WTC11 (cell line): ENCODE data around the gene ALKBH2. TPM values are rescaled to one million over a fixed set of nuclear protein-coding genes. Genes with fewer than 3 reads are reported as not detected.

Source experiments
- ATAC-seq: fragments of 200-7000 bp; cut with Tn5 transposase; 2 replicates; pipeline ENCODE4 v1.10.0; 2021; ENCODE audit warnings: mild to moderate bottlenecking, moderate library complexity
- CTCF ChIA-PET: fragments of 300-600 bp; sonication (Branson Sonifier 250); formaldehyde crosslinking; loops from one replicate; lab custom pipeline; 2021; ENCODE audit warnings: antibody characterized with exemption; lab: Charles Lee
- POLR2A ChIA-PET: fragments of 350-600 bp; sonication (Branson Sonifier 250); formaldehyde crosslinking; loops from one replicate; lab custom pipeline; 2021; ENCODE audit warnings: antibody characterized with exemption; lab: Charles Lee
- DNase-seq: peaks from one replicate; pipeline ENCODE4 v3.0.0; 2021; ENCODE audit warnings: low spot score
- H3K27ac Mint-ChIP-seq: 2 replicates; pipeline ENCODE4 v1.8.0; 2021; ENCODE audit warnings: mixed read lengths
- H3K27me3 Mint-ChIP-seq: 2 replicates; pipeline ENCODE4 v1.8.0; 2021; ENCODE audit warnings: low read depth, mild to moderate bottlenecking, moderate library complexity, mixed read lengths
- H3K36me3 Mint-ChIP-seq: 2 replicates; pipeline ENCODE4 v1.8.0; 2021; ENCODE audit warnings: mixed read lengths
- H3K4me1 Mint-ChIP-seq: 2 replicates; pipeline ENCODE4 v1.8.0; 2022; ENCODE audit warnings: mixed read lengths
- H3K4me3 Mint-ChIP-seq: 2 replicates; pipeline ENCODE4 v1.8.0; 2021; ENCODE audit warnings: mild to moderate bottlenecking, moderate library complexity, mixed read lengths
- H3K9me3 Mint-ChIP-seq: 2 replicates; pipeline ENCODE4 v1.8.0; 2021; ENCODE audit warnings: mixed read lengths
- ELF4 ChIP-seq: sonication (generic); formaldehyde crosslinking; IDR thresholded peaks from 2 replicates; pipeline ENCODE4 v1.8.1; 2022; ENCODE audit warnings: low read depth, mild to moderate bottlenecking, moderate library complexity, missing genetic modification reagents
- EMX1 ChIP-seq: fragments of 250-450 bp; sonication (Bioruptor Pico); IDR thresholded peaks from 2 replicates; pipeline ENCODE4 v1.8.0; 2021; ENCODE audit warnings: mild to moderate bottlenecking
- FOXP1 ChIP-seq: sonication (generic); formaldehyde crosslinking; IDR thresholded peaks from 2 replicates; pipeline ENCODE4 v1.8.0; 2022; ENCODE audit warnings: missing genetic modification reagents, mild to moderate bottlenecking, moderate library complexity, borderline replicate concordance
- HMGA2 ChIP-seq: fragments of 250-450 bp; sonication (Bioruptor Pico); IDR thresholded peaks from 2 replicates; pipeline ENCODE4 v1.4.0; 2021; ENCODE audit warnings: mild to moderate bottlenecking, moderate library complexity
- KAT7 ChIP-seq: sonication (generic); formaldehyde crosslinking; IDR thresholded peaks from 2 replicates; pipeline ENCODE4 v1.8.1; 2023; ENCODE audit warnings: missing genetic modification reagents, mild to moderate bottlenecking, borderline replicate concordance
- RELA ChIP-seq: sonication (generic); formaldehyde crosslinking; IDR thresholded peaks from 2 replicates; pipeline ENCODE4 v1.8.1; 2022; ENCODE audit warnings: missing genetic modification reagents, mild to moderate bottlenecking, borderline replicate concordance
- TEAD4 ChIP-seq: sonication (generic); formaldehyde crosslinking; IDR thresholded peaks from 2 replicates; pipeline ENCODE4 v1.8.0; 2022; ENCODE audit warnings: mild to moderate bottlenecking, missing genetic modification reagents
- ZNF121 ChIP-seq: sonication (generic); formaldehyde crosslinking; IDR thresholded peaks from 2 replicates; pipeline ENCODE4 v1.8.0; 2023; ENCODE audit warnings: missing genetic modification reagents
- ZNF219 ChIP-seq: sonication (generic); formaldehyde crosslinking; IDR thresholded peaks from 2 replicates; pipeline ENCODE4 v1.8.0; 2023; ENCODE audit warnings: missing genetic modification reagents, mild to moderate bottlenecking, borderline replicate concordance
- ZNF232 ChIP-seq: sonication (generic); formaldehyde crosslinking; IDR thresholded peaks from 2 replicates; pipeline ENCODE4 v1.8.0; 2022; ENCODE audit warnings: mild to moderate bottlenecking, missing genetic modification reagents
- total RNA-seq: library from RNA; stranded (reverse); gene quantifications from 3 replicates; pipeline ENCODE4 v1.2.3, GENCODE V29; 2021
- TF ChIP-seq, protein P1 (sequence below): fragments of 250-450 bp; sonication (Bioruptor Pico); IDR thresholded peaks from 2 replicates; pipeline ENCODE4 v1.9.0; 2021; ENCODE audit warnings: moderate library complexity, mild to moderate bottlenecking, inconsistent platforms, borderline replicate concordance
- TF ChIP-seq, protein P2 (sequence below): sonication (generic); formaldehyde crosslinking; IDR thresholded peaks from 2 replicates; pipeline ENCODE4 v1.8.1; 2022; ENCODE audit warnings: low read depth, missing genetic modification reagents, borderline replicate concordance
- TF ChIP-seq, protein P3 (sequence below): sonication (generic); formaldehyde crosslinking; IDR thresholded peaks from 2 replicates; pipeline ENCODE4 v1.8.1; 2022; ENCODE audit warnings: mild to moderate bottlenecking, moderate library complexity, missing genetic modification reagents
- TF ChIP-seq, protein P4 (sequence below): fragments of 250-450 bp; sonication (Bioruptor Pico); IDR thresholded peaks from 2 replicates; pipeline ENCODE4 v1.9.0; 2021; ENCODE audit warnings: mild to moderate bottlenecking, borderline replicate concordance
- TF ChIP-seq, protein P5 (sequence below): sonication (generic); formaldehyde crosslinking; IDR thresholded peaks from 2 replicates; pipeline ENCODE4 v1.8.0; 2022; ENCODE audit warnings: mild to moderate bottlenecking, missing genetic modification reagents
- TF ChIP-seq, protein P6 (sequence below): sonication (generic); formaldehyde crosslinking; IDR thresholded peaks from 2 replicates; pipeline ENCODE4 v1.8.1; 2023; ENCODE audit warnings: mild to moderate bottlenecking, moderate library complexity, missing genetic modification reagents
- TF ChIP-seq, protein P7 (sequence below): sonication (generic); formaldehyde crosslinking; IDR thresholded peaks from 2 replicates; pipeline ENCODE4 v1.8.1; 2023; ENCODE audit warnings: mild to moderate bottlenecking, missing genetic modification reagents
- TF ChIP-seq, protein P8 (sequence below): sonication (generic); formaldehyde crosslinking; conservative IDR thresholded peaks from 2 replicates; pipeline ENCODE4 v1.8.1; 2022; ENCODE audit warnings: mild to moderate bottlenecking, missing genetic modification reagents

The ALKBH2 gene
- total RNA-seq, 1 experiment from 2014 or later, result 15.2 TPM

DNA sequence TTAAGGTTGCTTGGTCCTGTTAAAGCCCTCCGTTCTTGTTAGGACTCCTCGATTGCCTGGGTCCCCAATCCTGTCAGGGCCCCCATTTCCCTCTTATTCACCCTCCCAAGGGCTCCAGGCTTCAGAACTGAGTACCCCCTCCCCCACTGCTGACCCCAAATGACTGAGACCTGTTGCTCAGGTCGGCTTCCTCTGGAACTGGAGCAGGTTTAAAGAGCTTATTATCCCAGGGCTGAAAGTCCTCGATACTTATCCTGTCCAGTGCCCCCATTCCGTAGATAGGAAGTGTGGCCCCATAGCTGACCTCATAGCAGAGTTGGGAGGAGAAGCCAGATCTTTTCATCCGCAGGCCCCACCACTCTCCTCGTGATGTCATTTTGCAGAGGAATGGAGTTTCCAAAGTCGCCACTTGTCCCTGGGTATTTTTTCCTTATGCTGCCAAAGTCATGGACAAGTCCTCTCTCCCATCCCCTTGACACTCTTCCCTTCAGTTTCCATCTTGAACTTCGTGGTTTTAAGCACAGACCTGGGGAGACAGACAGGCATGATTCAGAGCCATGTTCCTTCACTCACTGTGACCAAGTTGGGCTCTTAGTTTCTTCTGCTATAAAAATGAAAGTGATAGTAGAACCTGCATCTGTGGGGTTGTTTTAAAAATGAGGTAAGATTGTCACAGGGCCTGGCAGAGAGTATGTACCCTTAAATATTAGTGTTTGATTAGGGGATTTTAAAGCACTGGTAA, 39.7 kb downstream of the ALKBH2 start (continued):
- TF ChIP-seq, protein P1, sequence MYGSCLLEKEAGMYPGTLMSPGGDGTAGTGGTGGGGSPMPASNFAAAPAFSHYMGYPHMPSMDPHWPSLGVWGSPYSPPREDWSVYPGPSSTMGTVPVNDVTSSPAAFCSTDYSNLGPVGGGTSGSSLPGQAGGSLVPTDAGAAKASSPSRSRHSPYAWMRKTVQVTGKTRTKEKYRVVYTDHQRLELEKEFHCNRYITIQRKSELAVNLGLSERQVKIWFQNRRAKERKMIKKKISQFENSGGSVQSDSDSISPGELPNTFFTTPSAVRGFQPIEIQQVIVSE, result no peak
- TF ChIP-seq, protein P2, sequence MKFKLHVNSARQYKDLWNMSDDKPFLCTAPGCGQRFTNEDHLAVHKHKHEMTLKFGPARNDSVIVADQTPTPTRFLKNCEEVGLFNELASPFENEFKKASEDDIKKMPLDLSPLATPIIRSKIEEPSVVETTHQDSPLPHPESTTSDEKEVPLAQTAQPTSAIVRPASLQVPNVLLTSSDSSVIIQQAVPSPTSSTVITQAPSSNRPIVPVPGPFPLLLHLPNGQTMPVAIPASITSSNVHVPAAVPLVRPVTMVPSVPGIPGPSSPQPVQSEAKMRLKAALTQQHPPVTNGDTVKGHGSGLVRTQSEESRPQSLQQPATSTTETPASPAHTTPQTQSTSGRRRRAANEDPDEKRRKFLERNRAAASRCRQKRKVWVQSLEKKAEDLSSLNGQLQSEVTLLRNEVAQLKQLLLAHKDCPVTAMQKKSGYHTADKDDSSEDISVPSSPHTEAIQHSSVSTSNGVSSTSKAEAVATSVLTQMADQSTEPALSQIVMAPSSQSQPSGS (CRISPR knock-in tag), result no peak

DNA sequence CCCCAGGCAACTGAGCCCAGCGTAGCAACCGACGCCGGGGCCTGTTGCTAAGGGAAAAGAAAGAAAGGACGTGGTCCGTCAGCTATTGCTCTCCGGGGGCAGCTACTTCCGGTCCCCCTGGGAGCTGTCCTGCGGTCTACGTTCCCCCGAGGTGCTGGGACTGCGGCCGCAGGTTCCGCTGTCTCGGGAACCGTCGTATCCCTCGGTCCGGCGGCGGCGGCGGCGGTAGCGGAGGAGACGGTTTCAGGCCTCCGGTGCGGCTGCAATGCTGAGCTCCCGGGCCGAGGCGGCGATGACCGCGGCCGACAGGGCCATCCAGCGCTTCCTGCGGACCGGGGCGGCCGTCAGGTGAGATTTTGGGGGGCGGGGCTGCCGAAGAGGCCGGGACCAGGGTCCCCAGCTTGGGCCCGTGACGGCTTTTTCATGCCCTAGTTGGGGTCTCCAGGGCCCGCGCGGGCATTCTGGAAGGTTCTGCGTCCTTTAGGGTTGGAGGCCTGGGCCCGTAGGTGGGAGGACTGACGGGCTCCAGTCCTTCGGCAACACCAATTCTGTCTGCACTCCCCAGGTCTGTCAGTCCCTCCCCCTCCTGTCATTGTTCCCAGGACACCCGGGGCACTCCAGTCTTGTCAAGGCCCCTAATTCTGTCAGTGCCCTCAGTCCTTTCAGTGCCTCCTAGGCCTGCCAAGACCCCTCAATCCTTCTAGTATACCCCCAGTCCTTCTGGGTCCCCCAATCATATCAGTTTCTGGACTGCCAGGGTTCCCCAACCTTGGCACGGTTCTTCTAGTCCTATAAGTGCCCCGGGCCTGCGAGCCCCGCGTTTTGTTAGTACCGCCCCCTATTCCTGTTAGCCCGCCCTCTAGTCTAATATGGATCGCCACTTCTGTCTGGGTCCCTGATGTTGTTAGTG, 40.6 kb downstream of the ALKBH2 start, which contains the start of gene USP30:
Gene USP30 (plus strand): TSS at position 163 of the 910 bp plus-strand sequence. CDS start 103 bp downstream, at position 266.
- peaks cover 10% of the 10 kb centered on the region for H3K4me1 Mint-ChIP-seq
- H3K27me3 Mint-ChIP-seq, result no peaks in the 10 kb centered on the region
- no peaks in the 10 kb centered on the region for H3K36me3 Mint-ChIP-seq
- DNase-seq (peak; percentile 83), ATAC-seq (peak; percentile 93)
- CTCF ChIA-PET, result interaction anchor here (1.0 to 1.3 kb wide), 2 partner anchors 17 to 40 kb away, joined by 3 to 5 read pairs; partner anchors contain the start of gene ALKBH2
- H3K9me3 Mint-ChIP-seq, result no peaks in the 10 kb centered on the region
- POLR2A ChIA-PET, result interaction anchor here (0.9 to 1.3 kb wide), 2 partner anchors 17 to 101 kb away, joined by 3 read pairs; no protein-coding TSS in a partner anchor
- peak within 1 kb of the TSS; percentile 91 for H3K4me3 Mint-ChIP-seq
- no peak within 1 kb of the TSS for H3K27ac Mint-ChIP-seq
- peak; percentile 50; the same call in 1 of the 2 replicates for TF ChIP-seq FOXP1 (CRISPR knock-in tag)
- TF ChIP-seq EMX1 (CRISPR knock-in tag), result no peak
- TF ChIP-seq ELF4 (CRISPR knock-in tag), result no peak
- no peak for TF ChIP-seq ZNF232 (CRISPR knock-in tag)
- TF ChIP-seq, protein P3, sequence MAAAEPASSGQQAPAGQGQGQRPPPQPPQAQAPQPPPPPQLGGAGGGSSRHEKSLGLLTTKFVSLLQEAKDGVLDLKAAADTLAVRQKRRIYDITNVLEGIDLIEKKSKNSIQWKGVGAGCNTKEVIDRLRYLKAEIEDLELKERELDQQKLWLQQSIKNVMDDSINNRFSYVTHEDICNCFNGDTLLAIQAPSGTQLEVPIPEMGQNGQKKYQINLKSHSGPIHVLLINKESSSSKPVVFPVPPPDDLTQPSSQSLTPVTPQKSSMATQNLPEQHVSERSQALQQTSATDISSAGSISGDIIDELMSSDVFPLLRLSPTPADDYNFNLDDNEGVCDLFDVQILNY (CRISPR knock-in tag), result 0 out of 2 replicates have a peak, but pooled peaks have one; percentile 32
- TF ChIP-seq, protein P4, sequence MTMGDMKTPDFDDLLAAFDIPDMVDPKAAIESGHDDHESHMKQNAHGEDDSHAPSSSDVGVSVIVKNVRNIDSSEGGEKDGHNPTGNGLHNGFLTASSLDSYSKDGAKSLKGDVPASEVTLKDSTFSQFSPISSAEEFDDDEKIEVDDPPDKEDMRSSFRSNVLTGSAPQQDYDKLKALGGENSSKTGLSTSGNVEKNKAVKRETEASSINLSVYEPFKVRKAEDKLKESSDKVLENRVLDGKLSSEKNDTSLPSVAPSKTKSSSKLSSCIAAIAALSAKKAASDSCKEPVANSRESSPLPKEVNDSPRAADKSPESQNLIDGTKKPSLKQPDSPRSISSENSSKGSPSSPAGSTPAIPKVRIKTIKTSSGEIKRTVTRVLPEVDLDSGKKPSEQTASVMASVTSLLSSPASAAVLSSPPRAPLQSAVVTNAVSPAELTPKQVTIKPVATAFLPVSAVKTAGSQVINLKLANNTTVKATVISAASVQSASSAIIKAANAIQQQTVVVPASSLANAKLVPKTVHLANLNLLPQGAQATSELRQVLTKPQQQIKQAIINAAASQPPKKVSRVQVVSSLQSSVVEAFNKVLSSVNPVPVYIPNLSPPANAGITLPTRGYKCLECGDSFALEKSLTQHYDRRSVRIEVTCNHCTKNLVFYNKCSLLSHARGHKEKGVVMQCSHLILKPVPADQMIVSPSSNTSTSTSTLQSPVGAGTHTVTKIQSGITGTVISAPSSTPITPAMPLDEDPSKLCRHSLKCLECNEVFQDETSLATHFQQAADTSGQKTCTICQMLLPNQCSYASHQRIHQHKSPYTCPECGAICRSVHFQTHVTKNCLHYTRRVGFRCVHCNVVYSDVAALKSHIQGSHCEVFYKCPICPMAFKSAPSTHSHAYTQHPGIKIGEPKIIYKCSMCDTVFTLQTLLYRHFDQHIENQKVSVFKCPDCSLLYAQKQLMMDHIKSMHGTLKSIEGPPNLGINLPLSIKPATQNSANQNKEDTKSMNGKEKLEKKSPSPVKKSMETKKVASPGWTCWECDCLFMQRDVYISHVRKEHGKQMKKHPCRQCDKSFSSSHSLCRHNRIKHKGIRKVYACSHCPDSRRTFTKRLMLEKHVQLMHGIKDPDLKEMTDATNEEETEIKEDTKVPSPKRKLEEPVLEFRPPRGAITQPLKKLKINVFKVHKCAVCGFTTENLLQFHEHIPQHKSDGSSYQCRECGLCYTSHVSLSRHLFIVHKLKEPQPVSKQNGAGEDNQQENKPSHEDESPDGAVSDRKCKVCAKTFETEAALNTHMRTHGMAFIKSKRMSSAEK (CRISPR knock-in tag), result no peak
- TF ChIP-seq, protein P5, sequence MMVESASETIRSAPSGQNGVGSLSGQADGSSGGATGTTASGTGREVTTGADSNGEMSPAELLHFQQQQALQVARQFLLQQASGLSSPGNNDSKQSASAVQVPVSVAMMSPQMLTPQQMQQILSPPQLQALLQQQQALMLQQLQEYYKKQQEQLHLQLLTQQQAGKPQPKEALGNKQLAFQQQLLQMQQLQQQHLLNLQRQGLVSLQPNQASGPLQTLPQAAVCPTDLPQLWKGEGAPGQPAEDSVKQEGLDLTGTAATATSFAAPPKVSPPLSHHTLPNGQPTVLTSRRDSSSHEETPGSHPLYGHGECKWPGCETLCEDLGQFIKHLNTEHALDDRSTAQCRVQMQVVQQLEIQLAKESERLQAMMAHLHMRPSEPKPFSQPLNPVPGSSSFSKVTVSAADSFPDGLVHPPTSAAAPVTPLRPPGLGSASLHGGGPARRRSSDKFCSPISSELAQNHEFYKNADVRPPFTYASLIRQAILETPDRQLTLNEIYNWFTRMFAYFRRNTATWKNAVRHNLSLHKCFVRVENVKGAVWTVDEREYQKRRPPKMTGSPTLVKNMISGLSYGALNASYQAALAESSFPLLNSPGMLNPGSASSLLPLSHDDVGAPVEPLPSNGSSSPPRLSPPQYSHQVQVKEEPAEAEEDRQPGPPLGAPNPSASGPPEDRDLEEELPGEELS (CRISPR knock-in tag), result peak; percentile 75; the same call in 1 of the 2 replicates
- TF ChIP-seq ZNF219, result no peak
- TF ChIP-seq RELA (CRISPR knock-in tag), result 0 out of 2 replicates have a peak, but pooled peaks have one; percentile 16
- TF ChIP-seq, protein P6, sequence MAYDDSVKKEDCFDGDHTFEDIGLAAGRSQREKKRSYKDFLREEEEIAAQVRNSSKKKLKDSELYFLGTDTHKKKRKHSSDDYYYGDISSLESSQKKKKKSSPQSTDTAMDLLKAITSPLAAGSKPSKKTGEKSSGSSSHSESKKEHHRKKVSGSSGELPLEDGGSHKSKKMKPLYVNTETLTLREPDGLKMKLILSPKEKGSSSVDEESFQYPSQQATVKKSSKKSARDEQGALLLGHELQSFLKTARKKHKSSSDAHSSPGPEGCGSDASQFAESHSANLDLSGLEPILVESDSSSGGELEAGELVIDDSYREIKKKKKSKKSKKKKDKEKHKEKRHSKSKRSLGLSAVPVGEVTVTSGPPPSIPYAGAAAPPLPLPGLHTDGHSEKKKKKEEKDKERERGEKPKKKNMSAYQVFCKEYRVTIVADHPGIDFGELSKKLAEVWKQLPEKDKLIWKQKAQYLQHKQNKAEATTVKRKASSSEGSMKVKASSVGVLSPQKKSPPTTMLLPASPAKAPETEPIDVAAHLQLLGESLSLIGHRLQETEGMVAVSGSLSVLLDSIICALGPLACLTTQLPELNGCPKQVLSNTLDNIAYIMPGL, result peak; percentile 86
- TF ChIP-seq ZNF121, result no peak; the same call in 1 of the 2 replicates
- TF ChIP-seq, protein P1, result no peak
- no peak for TF ChIP-seq HMGA2 (CRISPR knock-in tag)
- TF ChIP-seq, protein P7, sequence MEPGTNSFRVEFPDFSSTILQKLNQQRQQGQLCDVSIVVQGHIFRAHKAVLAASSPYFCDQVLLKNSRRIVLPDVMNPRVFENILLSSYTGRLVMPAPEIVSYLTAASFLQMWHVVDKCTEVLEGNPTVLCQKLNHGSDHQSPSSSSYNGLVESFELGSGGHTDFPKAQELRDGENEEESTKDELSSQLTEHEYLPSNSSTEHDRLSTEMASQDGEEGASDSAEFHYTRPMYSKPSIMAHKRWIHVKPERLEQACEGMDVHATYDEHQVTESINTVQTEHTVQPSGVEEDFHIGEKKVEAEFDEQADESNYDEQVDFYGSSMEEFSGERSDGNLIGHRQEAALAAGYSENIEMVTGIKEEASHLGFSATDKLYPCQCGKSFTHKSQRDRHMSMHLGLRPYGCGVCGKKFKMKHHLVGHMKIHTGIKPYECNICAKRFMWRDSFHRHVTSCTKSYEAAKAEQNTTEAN (CRISPR knock-in tag), result no peak
- TF ChIP-seq KAT7 (CRISPR knock-in tag), result peak; percentile 88; the same call in 1 of the 2 replicates
- TF ChIP-seq, protein P8, sequence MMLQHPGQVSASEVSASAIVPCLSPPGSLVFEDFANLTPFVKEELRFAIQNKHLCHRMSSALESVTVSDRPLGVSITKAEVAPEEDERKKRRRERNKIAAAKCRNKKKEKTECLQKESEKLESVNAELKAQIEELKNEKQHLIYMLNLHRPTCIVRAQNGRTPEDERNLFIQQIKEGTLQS, result no peak
- no peak for TF ChIP-seq TEAD4
